Ishikawa (cell line): Measurements from ENCODE around the gene ATP10A.

Source experiments
- EGR1 ChIP-seq: IDR thresholded peaks from 2 replicates; pipeline ENCODE4 v1.6.1; 2012
- EP300 ChIP-seq: IDR thresholded peaks from 2 replicates; pipeline ENCODE4 v1.6.1; 2012; ENCODE audit warnings: borderline replicate concordance
- MAX ChIP-seq: IDR thresholded peaks from 2 replicates; pipeline ENCODE4 v1.6.1; 2012
- RAD21 ChIP-seq: IDR thresholded peaks from 2 replicates; pipeline ENCODE4 v1.6.1; 2012; ENCODE audit warnings: low read depth
- TF ChIP-seq, protein P1 (sequence below): IDR thresholded peaks from 2 replicates; pipeline ENCODE4 v1.6.1; 2012; ENCODE audit warnings: low read depth, mild to moderate bottlenecking

GRCh38 chr15:25737218-25737643 lies 125.9 kb downstream of the ATP10A start:
- no peak for TF ChIP-seq EGR1
- no peak for TF ChIP-seq RAD21
- no peak for TF ChIP-seq EP300
- TF ChIP-seq MAX: no peak
- TF ChIP-seq, protein P1, sequence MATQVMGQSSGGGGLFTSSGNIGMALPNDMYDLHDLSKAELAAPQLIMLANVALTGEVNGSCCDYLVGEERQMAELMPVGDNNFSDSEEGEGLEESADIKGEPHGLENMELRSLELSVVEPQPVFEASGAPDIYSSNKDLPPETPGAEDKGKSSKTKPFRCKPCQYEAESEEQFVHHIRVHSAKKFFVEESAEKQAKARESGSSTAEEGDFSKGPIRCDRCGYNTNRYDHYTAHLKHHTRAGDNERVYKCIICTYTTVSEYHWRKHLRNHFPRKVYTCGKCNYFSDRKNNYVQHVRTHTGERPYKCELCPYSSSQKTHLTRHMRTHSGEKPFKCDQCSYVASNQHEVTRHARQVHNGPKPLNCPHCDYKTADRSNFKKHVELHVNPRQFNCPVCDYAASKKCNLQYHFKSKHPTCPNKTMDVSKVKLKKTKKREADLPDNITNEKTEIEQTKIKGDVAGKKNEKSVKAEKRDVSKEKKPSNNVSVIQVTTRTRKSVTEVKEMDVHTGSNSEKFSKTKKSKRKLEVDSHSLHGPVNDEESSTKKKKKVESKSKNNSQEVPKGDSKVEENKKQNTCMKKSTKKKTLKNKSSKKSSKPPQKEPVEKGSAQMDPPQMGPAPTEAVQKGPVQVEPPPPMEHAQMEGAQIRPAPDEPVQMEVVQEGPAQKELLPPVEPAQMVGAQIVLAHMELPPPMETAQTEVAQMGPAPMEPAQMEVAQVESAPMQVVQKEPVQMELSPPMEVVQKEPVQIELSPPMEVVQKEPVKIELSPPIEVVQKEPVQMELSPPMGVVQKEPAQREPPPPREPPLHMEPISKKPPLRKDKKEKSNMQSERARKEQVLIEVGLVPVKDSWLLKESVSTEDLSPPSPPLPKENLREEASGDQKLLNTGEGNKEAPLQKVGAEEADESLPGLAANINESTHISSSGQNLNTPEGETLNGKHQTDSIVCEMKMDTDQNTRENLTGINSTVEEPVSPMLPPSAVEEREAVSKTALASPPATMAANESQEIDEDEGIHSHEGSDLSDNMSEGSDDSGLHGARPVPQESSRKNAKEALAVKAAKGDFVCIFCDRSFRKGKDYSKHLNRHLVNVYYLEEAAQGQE: no peak
